ENCODE measurements around the gene GSTA3.
"Not testable (repeated sequence)": the region's sequence is repeated elsewhere in the genome, so short reads cannot be mapped to it uniquely, and the experiment has no call there.

GSTA3 gene

GRCh38 chr6:52910091-52910490, 593 bp upstream of the GSTA3 start:
- no peak for DNase-seq (ENCODE audit: low read depth)

GRCh38 chr6:52909131-52909530, 367 bp downstream of the GSTA3 start:
- no peak for DNase-seq (ENCODE audit: low read depth)

- DNase-seq (ENCODE audit: low read depth) = no peak
Measured at GRCh38 chr6:52908526-52908925, 972 bp downstream of the GSTA3 start.

DNA sequence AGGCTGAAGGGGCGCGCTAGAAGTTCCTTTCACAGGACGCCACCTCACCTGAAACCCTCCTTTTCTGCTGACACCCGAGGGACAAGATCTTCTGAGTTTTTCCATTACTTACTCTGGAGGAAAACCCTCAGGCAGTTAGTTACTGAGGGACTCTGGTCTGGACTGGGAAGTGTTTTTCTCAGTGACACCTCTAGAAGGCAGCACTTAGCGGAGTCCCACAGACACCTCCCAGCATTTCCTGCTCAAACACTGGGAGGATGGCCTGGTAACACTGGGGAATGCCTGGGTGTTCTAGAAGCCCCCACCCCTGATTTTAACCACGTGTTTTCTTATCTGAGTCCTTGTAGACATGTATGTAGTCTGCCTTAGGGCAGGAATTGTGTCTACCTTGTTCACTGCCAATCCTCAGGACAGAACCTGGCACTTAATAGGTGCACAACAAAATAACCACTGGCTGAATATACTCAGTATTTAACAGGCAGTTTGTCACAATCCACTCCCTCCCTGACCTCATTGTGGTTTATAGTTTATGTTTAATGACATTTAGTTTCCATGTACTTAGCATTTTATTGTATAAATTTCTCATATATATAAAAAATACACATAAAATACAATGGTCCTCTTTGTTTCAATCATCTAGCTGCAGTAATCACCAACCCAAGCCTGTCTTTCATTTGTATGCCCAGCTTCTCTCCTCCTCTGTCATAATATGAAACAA, 4.8 kb downstream of the GSTA3 start:
- no peak for DNase-seq (ENCODE audit: low read depth)

- no peak for DNase-seq (ENCODE audit: low read depth)
Measured at GRCh38 chr6:52900536-52900935, 9.0 kb downstream of the GSTA3 start.

DNA sequence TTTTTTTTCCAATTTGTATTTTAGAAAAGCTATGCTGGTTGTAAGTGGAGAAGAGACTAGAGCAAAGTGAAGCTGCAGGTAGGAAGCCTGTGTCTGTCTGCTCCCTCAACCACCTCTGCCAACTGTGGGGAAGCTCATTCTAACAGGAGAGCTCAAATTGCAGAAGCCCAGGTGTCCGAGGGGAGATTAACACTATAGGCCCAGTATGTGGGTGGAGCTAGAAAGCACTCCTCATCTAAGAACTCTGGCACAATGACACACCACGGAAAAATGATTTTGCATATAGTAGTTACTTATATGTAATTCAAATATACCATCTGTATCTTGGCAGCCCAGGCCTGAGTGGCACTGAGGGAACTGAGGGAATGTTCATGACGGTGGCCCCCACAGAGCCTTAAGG, 13.7 kb downstream of the GSTA3 start:
- DNase-seq (ENCODE audit: low read depth) = not testable (repeated sequence)

GRCh38 chr6:52894285-52894684, 15.2 kb downstream of the GSTA3 start:
- no peak for DNase-seq (ENCODE audit: low read depth)

GRCh38 chr6:52893803-52894202, 15.7 kb downstream of the GSTA3 start:
- no peak for DNase-seq (ENCODE audit: low read depth)

- no peak for DNase-seq (ENCODE audit: low read depth)
Measured at GRCh38 chr6:52893221-52893620, 16.3 kb downstream of the GSTA3 start.

GRCh38 chr6:52890018-52890417, 19.5 kb downstream of the GSTA3 start:
- DNase-seq (ENCODE audit: low read depth) = no peak

- DNase-seq (ENCODE audit: low read depth) = no peak
Measured at GRCh38 chr6:52887910-52888524, 21.5 kb downstream of the GSTA3 start.

DNA sequence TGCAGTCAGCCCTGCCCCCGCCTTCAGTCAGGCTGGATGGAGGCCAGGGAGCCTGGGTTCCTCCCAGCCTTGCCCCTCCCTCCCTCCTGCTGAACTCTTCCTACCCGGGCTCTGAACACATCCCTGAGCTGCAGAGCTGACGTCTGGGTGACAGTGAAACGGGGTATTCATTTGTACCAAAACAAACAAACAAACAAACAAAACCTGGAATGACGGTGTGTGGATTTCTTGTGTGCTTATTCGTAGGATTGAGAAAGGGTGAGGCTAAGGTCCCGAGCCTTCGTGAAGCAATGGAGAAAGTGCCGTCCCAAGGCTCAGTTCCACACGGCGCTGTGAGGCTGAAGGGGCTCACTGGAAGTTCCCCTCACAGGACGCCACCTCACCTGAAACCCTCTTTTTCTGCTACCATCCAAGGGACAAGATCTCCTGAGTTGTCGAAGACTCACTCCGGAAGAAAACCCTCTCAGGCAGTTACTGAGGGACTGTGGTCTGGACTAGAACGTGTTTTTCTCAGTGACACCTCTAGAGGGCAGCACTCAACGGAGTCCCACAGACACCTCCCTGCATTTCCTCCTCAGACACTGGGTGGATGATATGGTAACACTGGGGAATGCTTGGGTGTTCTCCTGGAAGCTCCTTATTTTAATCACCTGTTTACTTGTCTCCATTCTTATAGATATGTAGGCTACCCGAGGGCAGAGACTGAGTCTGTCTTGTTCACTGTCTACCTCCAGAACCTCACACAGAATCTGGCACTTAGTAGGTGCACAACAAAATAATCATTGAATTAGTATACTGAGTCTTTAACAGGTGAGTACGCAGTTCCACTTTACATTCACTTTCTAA, 27.3 kb downstream of the GSTA3 start:
- DNase-seq (ENCODE audit: low read depth) = peak; percentile 30

DNA sequence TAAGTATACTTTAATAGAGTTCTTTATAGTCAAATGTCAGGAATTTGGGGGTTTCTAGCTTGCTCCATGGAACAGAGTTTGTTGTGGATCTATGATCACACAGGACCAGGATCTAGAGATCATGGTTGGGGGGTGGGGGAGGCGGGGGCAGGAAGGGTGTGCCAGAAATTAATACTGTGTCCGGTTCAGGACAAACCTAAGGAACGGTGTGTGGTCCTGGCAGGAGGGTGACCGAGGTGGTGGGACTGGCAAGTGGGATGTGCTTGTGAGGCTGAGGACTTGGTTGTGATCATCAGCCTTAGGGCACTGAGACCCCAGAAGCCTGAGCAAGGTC, 27.9 kb downstream of the GSTA3 start:
- no peak for DNase-seq (ENCODE audit: low read depth)

- DNase-seq (ENCODE audit: low read depth) = no peak
Measured at GRCh38 chr6:52877786-52878185, 31.7 kb downstream of the GSTA3 start.

- peak; percentile 75 for DNase-seq (ENCODE audit: low read depth)
Measured at GRCh38 chr6:52877168-52877567, 32.3 kb downstream of the GSTA3 start.

- no peak for DNase-seq (ENCODE audit: low read depth)
Measured at GRCh38 chr6:52876056-52876787, 33.3 kb downstream of the GSTA3 start.

GRCh38 chr6:52872031-52872430, 37.5 kb downstream of the GSTA3 start:
- no peak for DNase-seq (ENCODE audit: low read depth)

DNA sequence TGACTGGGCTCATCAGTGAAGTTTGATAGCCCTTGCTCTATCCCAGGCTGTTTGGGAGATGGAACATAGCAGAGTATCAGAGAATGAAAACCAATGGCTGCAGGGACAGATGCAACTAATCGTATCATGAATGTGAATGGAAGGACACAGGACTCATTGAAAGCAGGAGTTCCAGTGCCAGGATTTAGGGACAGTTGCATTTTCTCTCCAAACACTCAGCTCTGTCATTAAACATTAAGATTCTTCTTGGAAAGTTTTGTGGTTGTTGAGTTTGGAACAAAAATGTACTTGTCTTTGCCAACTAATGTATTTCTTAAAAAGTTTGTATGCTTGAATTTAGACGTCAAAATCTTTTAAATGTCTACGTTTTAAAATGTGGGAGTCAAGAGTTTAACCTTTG, 37.9 kb downstream of the GSTA3 start:
- DNase-seq (ENCODE audit: low read depth) = no peak

DNA sequence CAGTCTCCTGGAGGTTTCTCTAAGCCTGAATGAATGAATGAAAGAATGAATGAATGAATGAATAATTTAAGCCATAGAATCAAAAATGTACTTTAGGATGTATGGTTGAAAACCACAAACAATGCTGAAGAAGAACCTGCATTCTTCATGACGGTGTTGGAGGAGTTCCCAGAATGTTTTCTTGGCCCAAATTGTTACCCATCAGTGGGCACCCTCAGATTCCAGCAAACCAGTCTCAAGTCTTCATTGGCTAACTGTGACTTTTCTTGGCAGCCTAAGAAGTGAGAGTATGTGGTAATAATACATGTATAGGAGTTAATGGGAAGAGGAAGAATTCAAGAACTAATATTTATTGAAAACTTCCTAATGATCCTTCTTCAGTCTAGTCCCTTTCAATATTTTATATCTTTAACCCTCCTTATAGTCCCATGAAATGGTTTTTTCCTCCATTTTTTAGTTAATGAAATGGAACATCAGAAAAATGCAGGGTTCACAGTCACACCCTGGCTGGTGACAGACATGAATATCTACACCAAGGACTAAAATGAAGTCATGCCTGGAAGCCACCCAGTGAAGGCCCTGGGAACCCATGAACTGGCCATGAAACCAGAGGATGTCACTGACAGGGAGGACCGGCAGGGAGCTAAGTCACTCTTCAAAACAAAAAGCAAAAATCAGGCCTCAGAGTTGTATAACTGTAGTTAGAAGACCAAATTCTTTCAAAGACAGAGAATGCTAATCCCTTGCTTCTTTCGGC, 39.0 kb downstream of the GSTA3 start:
- DNase-seq (ENCODE audit: low read depth) = not testable (repeated sequence)

- DNase-seq (ENCODE audit: low read depth) = not testable (repeated sequence)
Measured at GRCh38 chr6:52868899-52869298, 40.6 kb downstream of the GSTA3 start.

DNA sequence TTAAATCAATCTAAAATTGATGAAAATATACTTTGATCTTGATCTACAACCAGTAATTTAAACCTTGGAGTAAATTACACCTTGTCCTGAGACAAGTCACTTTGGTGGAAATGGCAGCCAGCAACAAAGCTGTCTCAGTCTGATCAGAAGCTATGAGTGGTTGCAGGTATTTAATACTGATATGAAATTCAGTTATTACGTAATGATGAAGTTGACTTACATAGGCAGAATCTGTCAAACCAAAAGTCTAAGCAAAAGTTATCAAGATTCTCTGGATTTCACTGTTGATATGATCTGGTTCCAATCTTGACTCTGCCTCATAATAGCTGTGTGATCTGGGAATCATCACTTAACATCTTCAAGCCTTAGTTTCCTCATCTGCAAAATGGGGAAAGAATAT, 41.3 kb downstream of the GSTA3 start:
- no peak for DNase-seq (ENCODE audit: low read depth)

DNA sequence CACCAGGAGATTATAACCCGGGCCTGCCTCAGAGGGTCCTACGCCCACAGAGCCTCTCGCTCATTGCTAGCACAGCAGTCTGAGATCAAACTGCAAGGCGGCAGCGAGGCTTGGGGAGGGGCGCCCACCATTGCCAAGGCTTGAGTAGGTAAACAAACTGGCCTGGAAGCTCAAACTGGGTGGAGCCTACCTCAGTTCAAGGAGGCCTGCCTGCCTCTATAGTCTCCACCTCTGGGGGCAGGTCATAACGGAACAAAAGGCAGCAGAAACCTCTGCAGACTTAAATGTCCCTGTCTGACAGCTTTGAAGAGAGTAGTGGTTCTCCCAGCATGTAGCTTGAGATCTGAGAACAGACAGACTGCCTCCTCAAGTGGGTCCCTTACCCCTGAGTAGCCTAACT, 48.3 kb downstream of the GSTA3 start:
- DNase-seq (ENCODE audit: low read depth) = not testable (repeated sequence)

Data from HS-5 (cell line).